Measurements from ENCODE around the gene OR6K3.
"Not testable (repeated sequence)": the region's sequence is repeated elsewhere in the genome, so short reads cannot be mapped to it uniquely, and the experiment has no call there.

Gene OR6K3, protein sequence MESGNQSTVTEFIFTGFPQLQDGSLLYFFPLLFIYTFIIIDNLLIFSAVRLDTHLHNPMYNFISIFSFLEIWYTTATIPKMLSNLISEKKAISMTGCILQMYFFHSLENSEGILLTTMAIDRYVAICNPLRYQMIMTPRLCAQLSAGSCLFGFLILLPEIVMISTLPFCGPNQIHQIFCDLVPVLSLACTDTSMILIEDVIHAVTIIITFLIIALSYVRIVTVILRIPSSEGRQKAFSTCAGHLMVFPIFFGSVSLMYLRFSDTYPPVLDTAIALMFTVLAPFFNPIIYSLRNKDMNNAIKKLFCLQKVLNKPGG

DNA sequence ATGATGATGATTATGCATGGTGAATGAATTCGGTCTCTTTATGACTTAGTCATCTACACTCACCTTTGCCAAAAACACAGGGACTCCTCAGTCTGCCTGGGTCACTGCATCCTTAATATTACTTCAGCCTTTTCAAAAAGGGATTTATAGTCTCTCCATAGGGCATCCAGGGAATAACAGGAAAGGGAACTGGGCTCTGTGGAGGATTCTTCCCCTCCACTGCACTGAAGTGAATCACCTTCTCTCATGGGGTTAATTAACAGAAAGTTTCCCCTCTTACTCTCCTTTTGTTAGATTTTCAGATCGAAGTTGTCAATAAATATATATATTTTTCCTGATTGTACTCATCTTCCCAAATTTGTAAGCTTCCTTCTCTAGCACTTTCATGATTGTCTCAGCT lies at the start of gene OR6K3:
TSS of gene OR6K3 (minus strand) at position 101 of the 400 bp plus-strand sequence. CDS start 2,605 bp downstream, outside the sequence.
- FAIRE-seq = no peak

DNA sequence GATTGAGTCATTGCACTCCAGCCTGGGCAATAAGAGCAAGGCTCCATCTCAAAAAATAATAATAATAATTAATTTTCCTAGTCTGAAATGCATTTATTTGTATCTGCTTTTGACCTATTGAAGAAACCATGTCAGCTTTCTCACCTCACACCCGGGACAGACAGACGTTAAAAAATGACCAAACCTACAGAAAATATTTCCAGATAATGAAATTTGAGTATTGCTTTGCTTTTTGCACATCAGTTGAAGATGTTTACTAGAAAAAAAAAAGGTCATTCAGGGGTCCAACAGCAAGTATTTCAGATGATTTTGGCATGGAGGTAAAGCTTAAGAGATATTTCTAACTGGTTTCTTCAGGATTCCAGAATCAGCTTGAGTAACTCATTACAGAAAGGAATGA lies 33.9 kb upstream of the OR6K3 start, which contains the start of gene OR6K6:
TSS of gene OR6K6 (plus strand) at position 301 of the 400 bp plus-strand sequence. CDS start 168 bp downstream, outside the sequence.
- FAIRE-seq = no peak

DNA sequence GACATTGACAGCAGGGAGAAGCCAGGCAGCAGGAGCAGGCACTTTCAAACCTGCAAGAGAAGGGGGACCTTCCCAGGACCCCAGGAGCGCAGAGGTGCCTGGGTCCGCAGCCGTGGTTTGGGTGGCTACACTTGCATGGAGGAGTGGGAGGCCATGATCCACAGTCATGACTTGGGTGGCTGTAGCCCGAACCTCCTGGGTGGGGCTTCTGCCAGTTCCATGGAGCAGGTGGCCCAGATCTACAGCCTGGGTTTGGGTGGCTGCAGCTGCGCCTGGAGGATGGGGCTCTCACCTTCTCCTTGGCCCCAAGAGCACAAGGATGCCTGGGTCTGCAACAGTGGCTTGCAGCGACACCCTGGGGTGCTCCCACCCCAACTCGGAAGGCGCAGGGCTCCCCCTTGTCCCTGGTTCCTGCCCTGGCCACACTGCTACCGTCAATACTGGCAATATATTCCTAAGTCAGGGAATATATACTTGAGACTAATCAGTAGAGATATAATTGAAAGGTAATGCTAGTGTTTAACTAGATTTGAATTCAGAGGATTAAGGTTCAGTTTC lies 31.7 kb upstream of the OR6K3 start:
- FAIRE-seq = no peak

DNA sequence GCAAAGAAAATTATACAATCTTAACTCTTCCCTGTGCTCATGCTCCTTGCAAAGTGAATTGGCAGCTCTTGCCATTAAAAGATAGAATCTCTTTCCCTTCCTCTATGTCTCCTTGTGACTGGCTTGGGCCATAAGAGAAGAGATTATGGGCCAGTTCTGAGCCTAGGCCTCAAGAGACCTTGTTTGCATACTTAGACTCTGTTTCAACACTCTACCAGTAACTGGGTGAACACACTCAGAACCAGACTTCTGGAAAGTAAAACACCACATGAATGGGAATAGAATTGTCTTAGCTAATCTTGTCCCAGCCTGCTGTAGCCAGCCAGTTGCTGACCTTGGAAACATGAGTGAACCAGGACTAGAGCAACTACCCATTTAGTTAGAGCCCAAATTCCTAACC lies 15.3 kb upstream of the OR6K3 start:
- FAIRE-seq = no peak

DNA sequence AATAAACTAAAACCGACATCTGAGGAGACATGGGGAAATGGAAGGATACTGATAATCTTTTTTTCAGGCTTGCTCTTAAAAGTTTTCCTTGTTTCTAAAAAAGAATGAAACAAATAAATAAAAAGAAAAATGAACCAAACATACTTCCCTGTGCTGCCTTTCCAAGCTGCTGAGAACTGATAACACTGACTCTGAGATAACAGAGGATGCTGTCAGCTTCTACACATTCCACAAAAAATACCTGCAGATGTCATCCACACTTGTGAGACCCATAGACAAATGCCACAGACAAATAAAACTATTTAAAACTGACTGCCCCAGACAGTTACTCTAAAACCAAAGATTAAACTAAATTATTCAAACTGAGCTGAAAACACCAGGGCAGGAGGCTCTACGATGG lies 12.0 kb upstream of the OR6K3 start:
- FAIRE-seq = no peak

DNA sequence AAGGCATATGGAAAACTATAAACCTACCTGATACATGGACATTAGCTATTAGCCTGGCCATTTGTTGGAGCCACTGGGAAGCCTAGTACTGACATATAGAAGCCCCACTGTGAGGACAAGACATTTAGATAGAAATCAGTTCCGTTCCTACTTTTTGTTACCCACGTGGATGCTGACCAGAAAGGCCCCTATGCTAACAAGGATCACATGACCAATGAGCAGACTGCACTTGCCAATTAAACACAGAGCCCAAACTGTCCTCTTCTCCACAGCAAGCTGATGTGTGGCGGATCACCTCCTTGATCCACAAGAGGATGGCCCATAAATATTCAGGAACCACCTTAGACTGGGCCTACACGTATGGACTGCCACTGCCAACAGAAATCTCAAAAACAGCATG lies 11.2 kb upstream of the OR6K3 start:
- no peak for FAIRE-seq

DNA sequence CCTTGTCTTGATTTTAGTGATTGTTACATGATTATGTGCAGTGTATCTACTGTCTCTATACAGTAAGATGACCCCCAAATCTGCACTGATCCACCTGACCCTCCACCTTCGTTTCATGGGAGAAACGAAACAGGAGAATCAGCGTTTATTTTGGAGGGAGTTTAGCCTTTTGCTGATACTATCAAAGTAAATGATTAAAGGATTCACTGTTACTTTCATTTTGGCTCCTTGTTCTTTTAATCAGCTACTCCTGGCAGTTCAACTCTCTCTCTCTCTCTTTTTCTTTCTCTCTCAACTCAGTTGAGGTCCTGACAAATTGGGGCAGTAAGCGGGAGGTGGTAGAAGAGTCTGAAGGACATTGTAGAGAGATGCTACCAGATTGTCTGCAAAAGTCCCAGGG lies 9.9 kb upstream of the OR6K3 start:
- no peak for FAIRE-seq

DNA sequence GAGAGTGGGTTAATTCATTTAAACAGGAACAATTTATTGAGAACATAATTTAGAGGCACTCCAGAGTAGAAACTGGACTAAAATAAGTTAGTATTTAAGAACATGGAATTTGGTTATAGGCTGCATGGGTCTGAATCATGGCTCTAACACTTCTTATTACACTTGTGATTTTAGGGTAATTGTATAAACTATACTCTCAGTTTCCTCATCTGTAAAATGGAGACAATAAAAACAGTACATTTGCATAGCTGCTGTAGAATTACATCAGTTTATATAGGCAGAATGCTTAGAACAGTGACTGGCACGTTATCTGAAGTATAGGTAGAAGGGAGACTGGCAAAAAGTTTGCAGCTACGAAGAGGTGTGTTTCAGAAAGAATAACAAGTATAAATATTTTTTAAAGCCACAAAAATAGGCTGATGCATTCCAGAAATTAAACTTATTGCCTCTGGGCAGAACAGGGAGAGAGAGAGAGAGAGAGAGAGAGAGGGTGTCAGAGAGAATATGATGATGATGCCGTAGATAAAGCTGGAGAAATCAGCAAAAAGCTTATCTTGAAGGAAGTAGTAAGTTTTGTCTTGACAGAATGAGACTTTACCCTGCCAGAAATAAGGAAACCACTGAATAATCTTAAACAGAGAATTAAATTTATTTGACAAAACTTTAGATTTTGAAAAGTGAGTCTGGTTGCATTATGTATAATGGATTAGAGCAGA lies 8.1 kb upstream of the OR6K3 start:
- FAIRE-seq = no peak

DNA sequence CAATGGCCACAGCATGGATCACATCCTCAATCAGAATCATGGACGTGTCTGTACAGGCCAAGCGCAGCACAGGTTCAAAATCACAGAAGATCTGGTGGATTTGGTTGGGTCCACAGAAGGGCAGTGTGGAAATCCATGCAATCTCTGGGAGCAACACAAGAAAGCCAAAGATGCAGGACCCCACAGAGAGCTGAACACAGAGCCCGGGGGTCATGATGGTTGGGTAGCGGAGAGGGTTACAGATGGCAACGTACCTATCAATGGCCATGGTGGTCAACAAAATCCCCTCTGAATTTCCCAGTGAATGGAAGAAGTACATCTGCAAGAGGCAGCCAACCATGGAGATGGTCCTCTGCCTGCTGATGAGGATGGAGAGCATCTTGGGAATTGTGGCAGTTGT lies 3.9 kb upstream of the OR6K3 start:
- no peak for FAIRE-seq

DNA sequence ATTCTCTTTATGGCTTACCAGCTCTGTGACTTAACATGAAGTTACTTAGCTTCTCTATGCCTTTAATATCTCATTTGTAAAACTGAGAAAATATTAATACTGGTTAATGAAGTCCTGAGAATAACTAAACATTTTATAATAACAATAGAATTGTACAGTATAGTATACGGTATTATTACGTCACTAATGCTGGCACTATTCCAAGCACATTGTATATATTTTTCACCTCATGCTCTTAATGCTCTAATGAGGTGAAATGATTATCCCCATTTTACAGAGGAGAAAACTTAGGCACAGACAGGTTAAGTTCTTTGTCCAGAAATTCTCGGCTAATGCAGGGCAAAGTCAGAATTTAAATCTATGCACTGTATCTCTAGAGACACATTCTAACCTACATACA lies 856 bp downstream of the OR6K3 start:
- no peak for FAIRE-seq

DNA sequence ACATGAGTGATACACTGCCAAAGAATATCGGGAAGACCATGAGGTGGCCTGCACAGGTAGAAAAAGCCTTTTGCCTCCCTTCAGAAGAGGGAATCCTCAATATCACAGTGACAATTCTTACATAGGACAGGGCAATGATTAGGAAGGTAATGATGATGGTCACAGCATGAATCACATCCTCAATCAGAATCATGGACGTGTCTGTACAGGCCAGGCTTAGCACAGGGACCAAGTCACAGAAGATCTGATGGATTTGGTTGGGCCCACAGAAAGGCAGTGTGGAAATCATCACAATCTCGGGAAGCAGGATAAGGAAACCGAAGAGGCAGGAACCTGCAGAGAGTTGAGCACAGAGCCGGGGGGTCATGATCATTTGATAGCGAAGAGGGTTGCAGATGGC lies 3.2 kb downstream of the OR6K3 start:
- no peak for FAIRE-seq

DNA sequence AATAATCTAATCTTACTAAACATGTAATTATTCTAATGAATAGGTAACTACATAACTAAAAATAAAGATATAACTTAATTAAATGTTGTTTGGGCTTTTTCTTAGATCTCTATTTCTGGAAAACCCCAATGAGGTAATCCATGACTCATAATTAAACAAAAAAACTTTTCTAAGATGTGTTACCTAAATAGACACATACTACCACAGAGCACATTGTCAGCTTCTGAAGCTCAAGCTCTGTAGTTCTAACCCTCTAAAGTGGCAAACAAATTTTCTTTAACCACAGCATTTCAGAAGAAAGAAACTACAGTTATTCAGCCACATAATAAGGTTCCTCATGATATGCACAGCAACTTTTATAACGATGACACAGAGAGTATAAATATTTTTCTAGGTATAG lies 4.2 kb downstream of the OR6K3 start:
- no peak for FAIRE-seq

DNA sequence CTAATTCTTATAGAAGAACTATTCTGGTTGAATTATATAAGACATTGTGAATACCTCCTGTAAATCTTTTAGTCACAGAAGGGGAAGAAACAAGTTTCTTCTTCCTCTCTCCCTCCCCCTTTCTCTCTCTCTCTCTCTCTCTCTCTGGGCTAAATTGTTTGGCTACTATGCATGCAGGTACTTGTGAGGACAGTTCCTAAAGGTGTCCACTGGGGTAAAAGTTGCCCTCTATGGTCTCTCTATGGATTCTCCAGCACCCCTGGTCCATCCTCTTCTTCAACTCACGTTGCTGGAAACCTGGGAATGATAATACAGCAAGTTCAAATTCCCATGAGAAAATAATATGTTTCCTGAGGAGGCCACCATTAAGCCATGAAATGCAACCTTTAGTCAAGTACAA lies 5.8 kb downstream of the OR6K3 start:
- no peak for FAIRE-seq

DNA sequence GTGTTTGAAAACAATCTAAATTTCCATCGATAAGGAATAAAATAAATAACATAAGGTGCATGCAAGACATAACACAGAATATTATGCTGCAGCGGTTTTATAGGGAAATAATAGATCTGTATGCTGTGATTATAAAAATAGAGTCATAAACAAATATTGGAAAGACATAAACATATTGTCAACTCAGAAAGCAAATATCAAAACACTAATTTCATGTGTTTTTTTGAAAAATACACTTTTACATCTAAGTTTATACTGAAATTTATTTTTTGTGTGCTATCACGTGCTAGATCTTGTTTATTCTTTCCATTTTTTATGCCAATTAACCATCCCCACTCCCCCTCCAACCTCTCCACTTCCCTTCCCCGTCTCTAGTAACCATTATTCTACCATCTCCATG lies 9.4 kb downstream of the OR6K3 start:
- no peak for FAIRE-seq

DNA sequence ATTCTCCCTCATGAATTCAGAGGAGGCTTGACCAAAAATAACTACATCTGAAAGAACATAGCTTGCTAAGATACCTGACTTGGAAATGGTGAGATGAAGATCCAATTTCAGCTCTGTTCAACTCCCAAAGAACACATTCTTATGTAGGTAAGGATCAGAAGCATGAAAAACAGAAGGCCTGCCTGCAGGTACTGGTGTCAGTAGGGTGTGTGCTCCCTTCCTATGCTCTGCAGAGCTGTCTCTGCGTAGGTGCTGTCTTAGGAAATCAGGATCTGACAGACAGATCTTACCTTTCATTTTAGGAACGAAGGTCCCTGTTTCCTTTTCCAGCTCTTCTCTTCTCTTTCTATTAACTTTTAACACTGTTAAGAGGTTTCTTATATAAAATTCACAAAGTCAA lies 14.4 kb downstream of the OR6K3 start:
- no peak for FAIRE-seq

DNA sequence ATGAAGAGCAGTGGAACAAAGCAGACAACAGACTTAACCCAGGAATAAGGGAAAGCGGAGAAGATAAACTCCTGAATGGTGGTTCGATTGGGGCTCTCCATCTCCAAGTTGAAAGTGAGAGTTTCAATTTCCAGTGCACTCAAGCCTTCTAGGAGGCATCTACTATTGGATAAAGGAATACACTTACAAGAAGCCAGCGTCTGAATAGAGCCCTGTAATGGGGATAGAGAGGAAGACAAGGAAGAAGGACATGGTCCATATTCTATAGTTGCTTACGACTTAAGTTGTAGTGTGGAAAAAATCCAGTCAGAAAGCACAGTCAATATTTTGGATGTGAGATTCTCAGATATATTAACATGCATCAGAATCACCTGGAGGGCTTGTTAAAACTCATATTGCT lies 20.0 kb downstream of the OR6K3 start, which contains the start of gene OR6K2:
TSS of gene OR6K2 (minus strand) at position 101 of the 400 bp plus-strand sequence. CDS start at position 101, 0 bp downstream.
- no peak for FAIRE-seq

DNA sequence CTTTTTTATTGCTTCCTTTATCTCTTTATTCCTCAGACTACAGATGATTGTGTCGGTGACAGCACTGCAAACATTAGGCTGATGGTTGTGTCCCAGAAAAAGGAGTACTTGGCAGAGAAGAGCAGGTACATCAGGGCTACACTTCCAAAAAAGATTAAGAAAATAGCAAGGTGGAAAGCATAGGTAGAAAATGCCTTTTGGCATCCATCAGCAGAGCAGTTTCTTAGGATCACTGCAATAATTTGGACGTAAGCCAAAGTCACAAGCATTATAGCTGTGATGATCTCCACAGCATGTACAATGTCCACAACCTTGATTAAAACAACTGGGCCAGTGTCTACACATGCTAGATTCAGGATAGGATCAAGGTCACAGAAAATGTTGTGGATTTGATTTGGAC lies 25.9 kb downstream of the OR6K3 start:
- FAIRE-seq = no peak

DNA sequence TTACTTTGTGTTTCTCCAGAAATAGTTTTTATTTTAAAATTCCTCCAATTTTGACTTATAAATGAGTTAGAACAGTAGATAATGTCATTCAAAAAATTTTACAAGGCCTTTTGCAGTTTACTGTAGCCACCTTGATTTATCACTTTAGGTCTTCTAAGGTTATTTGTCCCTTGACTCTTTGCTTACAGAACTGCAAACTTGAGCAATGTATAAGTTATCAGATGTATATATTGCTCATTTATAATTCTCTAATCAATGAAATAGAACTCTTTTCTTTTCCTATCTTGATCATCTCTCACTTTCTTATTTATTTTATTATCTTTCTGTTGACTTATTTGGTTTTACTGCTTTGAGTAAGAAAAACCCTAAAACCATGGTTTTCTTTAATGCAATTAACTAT lies 28.2 kb downstream of the OR6K3 start:
- peak; percentile 9 for FAIRE-seq

DNA sequence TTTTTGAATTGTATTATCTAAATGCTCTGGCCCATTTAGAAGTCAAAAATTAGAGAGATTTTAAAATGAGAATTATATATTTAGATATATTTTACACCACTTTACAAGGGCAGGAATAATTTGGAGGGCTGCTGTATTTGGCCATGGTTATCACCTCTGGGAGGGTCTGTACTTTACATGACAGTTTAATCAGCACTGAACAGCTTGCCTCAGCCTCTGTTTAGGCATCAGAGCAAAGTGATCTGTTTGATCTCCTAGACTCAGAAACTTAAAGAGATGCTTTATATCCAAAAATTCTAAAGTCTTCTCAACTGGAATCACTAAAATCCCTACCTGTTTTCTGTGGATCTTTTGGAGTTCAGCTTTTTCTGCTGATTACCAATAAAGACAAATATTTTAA lies 28.6 kb downstream of the OR6K3 start:
- no peak for FAIRE-seq

DNA sequence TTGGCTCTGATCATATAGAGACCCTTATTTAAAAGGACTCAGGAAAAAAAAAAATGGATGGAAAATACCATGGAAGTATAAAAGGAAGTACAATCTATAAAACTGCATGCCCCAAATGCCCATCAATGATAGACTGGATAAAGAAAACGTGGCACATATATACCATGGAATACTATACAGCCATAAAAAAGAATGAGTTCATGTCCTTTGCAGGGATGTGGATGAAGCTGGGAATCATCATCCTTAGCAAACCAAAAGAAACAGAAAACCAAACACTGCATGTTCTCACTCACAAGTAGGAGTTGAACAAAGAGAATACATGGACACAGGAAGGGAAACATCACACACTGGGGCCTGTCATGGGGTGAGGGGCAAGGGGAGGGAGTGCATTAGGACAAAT lies 29.4 kb downstream of the OR6K3 start:
- FAIRE-seq = not testable (repeated sequence)

DNA sequence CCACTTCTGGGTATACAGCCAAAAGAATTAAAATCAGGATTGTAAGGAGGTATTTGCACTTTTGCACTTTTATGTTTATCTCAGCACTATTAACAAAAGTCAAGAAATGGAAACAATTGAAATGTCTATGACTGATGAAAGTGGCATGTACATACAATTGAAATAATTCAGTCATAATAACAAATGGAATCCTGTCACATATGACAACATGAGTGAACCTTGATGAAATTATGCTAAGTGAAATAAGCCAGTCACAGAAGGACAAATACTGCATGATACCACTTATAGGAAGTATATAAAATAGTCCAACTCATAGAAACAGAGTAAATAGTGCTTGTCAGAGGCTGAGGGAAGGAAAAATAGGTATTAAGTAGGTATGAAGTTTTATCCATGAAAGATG lies 30.6 kb downstream of the OR6K3 start:
- no peak for FAIRE-seq

DNA sequence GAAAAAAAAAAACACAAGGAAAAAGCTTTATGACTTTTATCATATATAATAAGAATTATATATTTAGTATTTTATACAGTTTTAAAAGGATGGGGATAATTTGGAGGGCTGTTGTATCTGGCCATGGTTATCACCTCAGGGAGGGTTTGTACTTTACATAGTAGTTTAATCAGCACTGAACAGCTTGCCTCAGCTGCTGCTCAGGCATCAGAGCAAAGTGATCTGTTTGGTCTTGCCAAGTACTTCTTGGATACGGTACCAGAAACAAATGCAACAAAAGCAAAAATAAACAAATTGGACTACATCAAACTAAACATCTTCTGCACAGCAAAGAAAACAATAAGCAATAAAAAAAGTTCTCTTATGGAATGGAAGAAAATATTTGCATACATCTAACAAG lies 31.4 kb downstream of the OR6K3 start:
- FAIRE-seq = no peak

DNA sequence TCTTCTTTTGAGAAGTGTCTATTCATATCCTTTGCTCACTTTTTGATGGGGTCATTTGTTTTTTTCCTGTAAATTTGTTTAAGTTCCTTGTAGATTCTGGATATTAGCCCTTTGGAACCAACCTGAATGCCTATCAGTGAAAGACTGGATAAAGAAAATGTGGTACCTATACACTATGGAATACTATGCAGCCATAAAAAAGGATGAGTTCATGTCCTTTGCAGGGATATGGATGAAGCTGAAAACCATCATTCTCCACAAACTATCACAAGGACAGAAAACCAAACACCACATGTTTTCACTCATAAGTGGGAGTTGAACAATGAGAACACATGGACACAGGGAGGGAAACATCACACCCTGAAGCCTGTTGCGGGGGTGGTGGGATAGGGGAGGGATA lies 32.2 kb downstream of the OR6K3 start:
- FAIRE-seq = not testable (repeated sequence)

DNA sequence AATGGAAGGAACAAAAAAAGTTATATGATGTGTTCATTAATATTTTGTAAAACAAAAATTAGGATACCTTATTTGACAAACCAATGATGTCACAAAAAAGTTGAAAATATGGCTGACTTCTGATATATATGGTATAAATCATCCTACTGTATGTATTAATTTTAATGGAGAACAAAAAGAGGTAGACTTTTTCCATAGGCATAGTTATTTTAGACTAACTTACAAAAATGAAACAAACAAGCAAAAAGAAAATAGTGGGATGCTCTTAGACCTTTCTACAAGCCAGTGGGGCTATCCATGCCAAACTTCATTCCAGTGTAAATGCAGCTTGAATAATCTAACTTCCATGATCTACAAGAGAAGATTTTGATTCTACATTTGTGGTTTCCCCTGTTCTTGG lies 33.5 kb downstream of the OR6K3 start:
- peak; percentile 29 for FAIRE-seq
